A549 (cell line): Measurements from ENCODE around the gene GNE. TPM values are rescaled to one million over a fixed set of nuclear protein-coding genes. Genes with fewer than 3 reads are reported as not detected.
"Not testable (repeated sequence)": the region's sequence is repeated elsewhere in the genome, so short reads cannot be mapped to it uniquely, and the experiment has no call there.

Experiments used
- ATAC-seq, 2 experiments: fragments of 200-7000 bp in 1 of 2; fragments of >200 bp in 1 of 2; cut with Nextera tagmentation in 1 of 2; cut with Tn5 transposase in 1 of 2; 3 replicates each; pipeline versions ENCODE4 v1.8.0 to v1.9.1; 2018 to 2020; ENCODE audit warnings: mild to moderate bottlenecking in 1 of 2, moderate library complexity in 1 of 2
- CTCF ChIA-PET: fragments of 300-600 bp; sonication (Branson Sonifier 250); formaldehyde crosslinking; extraction: SDS; loops from one replicate; lab custom pipeline; 2021; ENCODE audit warnings: antibody characterized with exemption, inconsistent platforms; lab: Yijun Ruan, JAX
- POLR2A ChIA-PET: fragments of 350-600 bp; formaldehyde crosslinking; extraction: SDS; loops from one replicate; lab custom pipeline; 2021; ENCODE audit warnings: antibody characterized with exemption, inconsistent platforms; lab: Yijun Ruan, JAX
- DNase-seq, 2 experiments: peaks; one replicate each; pipeline versions ENCODE4 v3.0.0 to v3.0.0-alpha.2; 2011 to 2016; ENCODE audit warnings: low read depth in 1 of 2, low spot score in 1 of 2
- FAIRE-seq: peaks from 2 replicates; lab custom pipeline; 2011; peaks lifted over from hg19 to GRCh38; lab: Jason Lieb, UNC
- H3K27ac ChIP-seq, 2 experiments: fragments of >200 bp; sonication (Bioruptor Twin); formaldehyde crosslinking; 3 replicates each; pipeline ENCODE4 v1.5.1; 2016 to 2017
- H3K4me1 ChIP-seq: fragments of >200 bp; sonication (Bioruptor Twin); formaldehyde crosslinking; 3 replicates; pipeline ENCODE4 v1.6.1; 2016
- H3K4me2 ChIP-seq: fragments of >200 bp; sonication (Bioruptor Twin); formaldehyde crosslinking; 3 replicates; pipeline ENCODE4 v1.6.1; 2016
- H3K4me3 ChIP-seq: fragments of >200 bp; sonication (Bioruptor Twin); formaldehyde crosslinking; 3 replicates; pipeline ENCODE4 v1.5.1; 2016
- H3K9me3 ChIP-seq: fragments of >200 bp; sonication (Bioruptor Twin); formaldehyde crosslinking; 3 replicates; pipeline ENCODE4 v1.6.1; 2016
- BHLHE40 ChIP-seq: IDR thresholded peaks from 2 replicates; pipeline ENCODE4 v1.6.1; 2012; ENCODE audit warnings: low read depth, low read length, inconsistent platforms
- CBX2 ChIP-seq: fragments of 200-600 bp; sonication (generic); IDR thresholded peaks from 2 replicates; pipeline ENCODE4 v1.6.1; 2016; ENCODE audit warnings: low read depth, mild to moderate bottlenecking, borderline replicate concordance
- EHMT2 ChIP-seq: fragments of 200-600 bp; sonication (generic); IDR thresholded peaks from 2 replicates; pipeline ENCODE4 v1.6.1; 2016; ENCODE audit warnings: antibody characterized with exemption, low read depth, mild to moderate bottlenecking, moderate library complexity
- EP300 ChIP-seq, 2 experiments: fragments of >200 bp; sonication (Bioruptor Twin); formaldehyde crosslinking; IDR thresholded peaks; 2 replicates in 1 of 2; 3 replicates in 1 of 2; pipeline ENCODE4 v1.6.1; 2016 to 2017
- ESRRA ChIP-seq: fragments of 150-350 bp; IDR thresholded peaks from 2 replicates; pipeline ENCODE4 v1.6.1; 2014; ENCODE audit warnings: mild to moderate bottlenecking, low read length, borderline replicate concordance
- FOSL2 ChIP-seq, 2 experiments: fragments of 450-650 bp in 1 of 2; fragments of >200 bp in 1 of 2; sonication (Bioruptor Twin) in 1 of 2; formaldehyde crosslinking; IDR thresholded peaks; 2 replicates each; pipeline versions ENCODE4 v1.5.0 to v1.6.1; 2016 to 2020; ENCODE audit warnings: mild to moderate bottlenecking in 1 of 2, moderate library complexity in 1 of 2
- GATA3 ChIP-seq: IDR thresholded peaks from 2 replicates; pipeline ENCODE4 v1.6.1; 2012; ENCODE audit warnings: borderline replicate concordance
- HES2 ChIP-seq: fragments of >200 bp; sonication (Bioruptor Twin); formaldehyde crosslinking; IDR thresholded peaks from 2 replicates; pipeline ENCODE4 v1.6.1; 2016
- HEYL ChIP-seq: fragments of 250-450 bp; sonication (Bioruptor Pico); IDR thresholded peaks from 2 replicates; pipeline ENCODE4 v1.8.0; 2021; ENCODE audit warnings: mild to moderate bottlenecking, moderate library complexity
- JUN ChIP-seq, 2 experiments: fragments of >200 bp; sonication (Bioruptor Twin); formaldehyde crosslinking; IDR thresholded peaks; 2 replicates in 1 of 2; 3 replicates in 1 of 2; pipeline ENCODE4 v1.6.1; 2016 to 2017
- JUNB ChIP-seq: fragments of >200 bp; sonication (Bioruptor Twin); formaldehyde crosslinking; IDR thresholded peaks from 2 replicates; pipeline ENCODE4 v1.6.1; 2016
- KDM1A ChIP-seq: fragments of 200-600 bp; sonication (generic); IDR thresholded peaks from 2 replicates; pipeline ENCODE4 v1.6.1; 2016; ENCODE audit warnings: low read depth, mild to moderate bottlenecking
- MAFK ChIP-seq: fragments of 450-650 bp; IDR thresholded peaks from 2 replicates; pipeline ENCODE4 v1.6.1; 2014; ENCODE audit not compliant: partially characterized antibody
- MAX ChIP-seq: IDR thresholded peaks from 2 replicates; pipeline ENCODE4 v1.6.1; 2012
- NFE2L2 ChIP-seq: fragments of 150-350 bp; conservative IDR thresholded peaks from 2 replicates; pipeline ENCODE4 v1.6.1; 2014; ENCODE audit warnings: low read length
- PHF8 ChIP-seq: fragments of 200-600 bp; sonication (generic); IDR thresholded peaks from 2 replicates; pipeline ENCODE4 v1.6.1; 2016; ENCODE audit warnings: low read depth, mild to moderate bottlenecking, antibody characterized with exemption, moderate library complexity, borderline replicate concordance
- RARB ChIP-seq: fragments of 250-450 bp; sonication (Bioruptor Pico); IDR thresholded peaks from 2 replicates; pipeline ENCODE4 v1.8.0; 2021; ENCODE audit warnings: mild to moderate bottlenecking, moderate library complexity
- RCOR1 ChIP-seq: fragments of 150-350 bp; IDR thresholded peaks from 2 replicates; pipeline ENCODE4 v1.6.1; 2014; ENCODE audit warnings: antibody characterized with exemption, low read length, low read depth
- REST ChIP-seq: fragments of 200-600 bp; sonication (generic); IDR thresholded peaks from 2 replicates; pipeline ENCODE4 v1.6.1; 2016; ENCODE audit warnings: antibody characterized with exemption, mild to moderate bottlenecking, moderate library complexity
- RFX5 ChIP-seq: fragments of 450-650 bp; IDR thresholded peaks from 2 replicates; pipeline ENCODE4 v1.7.1; 2014; ENCODE audit warnings: antibody characterized with exemption, mild to moderate bottlenecking, moderate library complexity
- WGBS: methylation state at CpG from one replicate; pipeline ENCODE4 v1.1.6; 2017; ENCODE audit errors: missing lambda C conversion rate; 5-methylcytosine and 5-hydroxymethylcytosine counted together
- polyA plus RNA-seq, 4 experiments: library from polyadenylated mRNA; depleted of rRNA in 3 of 4; stranded (reverse); fragments of >200 nt; fragmentation: RNase III in 1 of 4; extraction: RNeasy Plus Mini Kit Qiagen cat#74134 plus additional on column Dnase treatment in 1 of 4; gene quantifications; 2 replicates in 3 of 4; 3 replicates in 1 of 4; pipeline ENCODE4 v1.2.3, GENCODE V29; 2011 to 2017

The GNE gene
- polyA plus RNA-seq, 2 of the 4 experiments (the other 2 are of a cell fraction): 23.0 to 32.9 TPM

- H3K4me1 ChIP-seq: peaks cover 27% of the 10 kb centered on the region
- ATAC-seq (peak; percentile 84 to 85), FAIRE-seq (no peak), DNase-seq (peak; percentile 55 to 76)
- ChIA-PET POLR2A (interaction anchor here (1.7 kb wide), 1 partner anchor 48 kb away, joined by 10 read pairs; the partner anchor contains the start of gene GNE), CTCF (interaction anchor here (1.2 to 2.2 kb wide), 6 partner anchors 12 to 59 kb away, joined by 3 to 14 read pairs (median 7); no protein-coding TSS in a partner anchor)
- H3K9me3 ChIP-seq: no peaks in the 10 kb centered on the region
- TF ChIP-seq CBX2: no peak
- TF ChIP-seq HES2: no peak
- no peak for TF ChIP-seq RARB (CRISPR knock-in tag)
- peak in 1 of 2 experiments; percentile 43; a peak in 2 of 5 replicates for TF ChIP-seq JUN (IDR thresholded peaks at IDR 0.05)
- TF ChIP-seq RCOR1: no peak
- no peak for TF ChIP-seq PHF8
- TF ChIP-seq MAFK: no peak
- no peak for TF ChIP-seq KDM1A
- TF ChIP-seq BHLHE40: no peak
- TF ChIP-seq JUNB: peak; percentile 63
- peak; percentile 48 for TF ChIP-seq REST
- TF ChIP-seq ESRRA: no peak
- TF ChIP-seq EP300 (IDR thresholded peaks at IDR 0.05): peak in 1 of 2 experiments; percentile 34; a peak in 3 of 5 replicates
- TF ChIP-seq EHMT2: no peak
- TF ChIP-seq GATA3: peak; percentile 42; the same call in 1 of the 2 replicates
- TF ChIP-seq FOSL2 (IDR thresholded peaks at IDR 0.05): no peak
- peak; percentile 15; the same call in 1 of the 2 replicates for TF ChIP-seq FOSL2 (CRISPR knock-in tag; IDR thresholded peaks at IDR 0.05)
- TF ChIP-seq RFX5: no peak
- no peak for TF ChIP-seq HEYL (CRISPR knock-in tag)
- TF ChIP-seq MAX: peak; percentile 32; the same call in 1 of the 2 replicates
- TF ChIP-seq NFE2L2: no peak
- no peak overlapping the region for H3K4me3 ChIP-seq
- peak overlapping the region; percentile 61 for H3K4me2 ChIP-seq
- H3K27ac ChIP-seq: peak overlapping the region; percentile 67 to 84
- 38% methylated on average over 8 of the region's 8 CpGs for WGBS
These were observed 48.4 kb upstream of the GNE start for GRCh38 chr9:36306471-36307306.

- H3K9me3 ChIP-seq, H3K4me3 ChIP-seq, FAIRE-seq, DNase-seq, ATAC-seq, POLR2A ChIA-PET, H3K4me2 ChIP-seq: not testable (repeated sequence)
- CTCF ChIA-PET: interaction anchor here (1.4 kb wide), 1 partner anchor 103 kb away, joined by 3 read pairs; no protein-coding TSS in a partner anchor
- peak overlapping the region in 1 of 2 experiments; percentile 40; a peak in 2 of 6 replicates for H3K27ac ChIP-seq
- 74% methylated on average over 2 of the region's 2 CpGs for WGBS
- H3K4me1 ChIP-seq: peaks cover 27% of the 10 kb centered on the region
These were observed 46.1 kb upstream of the GNE start for GRCh38 chr9:36304366-36304765.
